ENCODE data around the gene PSD4. TPM values are rescaled to one million over a fixed set of nuclear protein-coding genes. Genes with fewer than 3 reads are reported as not detected.

Gene PSD4
- total and polyA plus RNA-seq, 5 experiments from 2014 or later, result 22.8 to 124 (median 44.1) TPM

DNA sequence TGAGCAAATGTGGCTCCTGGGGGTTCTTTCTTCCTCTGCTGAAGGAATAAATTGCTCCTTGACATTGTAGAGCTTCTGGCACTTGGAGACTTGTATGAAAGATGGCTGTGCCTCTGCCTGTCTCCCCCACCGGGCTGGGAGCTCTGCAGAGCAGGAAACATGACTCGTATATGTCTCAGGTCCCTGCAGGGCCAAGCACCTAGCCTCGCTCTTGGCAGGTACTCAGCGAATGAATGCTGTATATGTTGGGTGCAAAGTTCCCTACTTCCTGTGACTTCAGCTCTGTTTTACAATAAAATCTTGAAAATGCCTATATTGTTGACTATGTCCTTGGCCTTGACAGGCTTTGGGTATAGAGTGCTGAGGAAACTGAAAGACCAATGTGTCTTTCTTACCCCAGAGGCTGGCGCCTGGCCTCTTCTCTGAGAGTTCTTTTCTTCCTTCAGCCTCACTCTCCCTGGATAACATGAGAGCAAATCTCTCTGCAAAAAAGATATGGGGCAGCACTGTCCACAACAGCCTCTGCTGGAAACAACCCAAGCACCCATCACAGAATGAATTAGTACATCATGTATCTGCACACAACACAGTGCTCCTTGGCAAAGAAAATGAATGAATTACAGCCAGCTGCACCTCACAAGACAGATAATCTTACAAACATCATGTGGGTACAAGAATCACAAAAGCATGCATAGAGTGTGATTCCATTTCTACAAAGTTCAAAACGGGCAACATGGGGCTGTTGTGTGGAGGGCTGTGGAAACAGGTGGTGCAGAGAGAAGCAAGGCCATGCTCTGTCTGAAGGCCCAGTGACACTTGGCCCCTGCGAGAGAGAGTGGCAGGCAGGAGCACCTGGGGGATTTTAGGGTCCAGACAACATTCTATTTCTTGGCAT lies 39.8 kb upstream of the PSD4 start:
- H3K27me3 Mint-ChIP-seq, result peaks cover 0 to 2% (median 0%) of the 10 kb centered on the region in 5 donors
- ATAC-seq (no peak), DNase-seq (no peak)
- H3K4me3 Mint-ChIP-seq, result no peak overlapping the region
- H3K9me3 Mint-ChIP-seq, result no peaks in the 10 kb centered on the region
- no peaks in the 10 kb centered on the region for H3K36me3 Mint-ChIP-seq
- peaks cover 9 to 19% (median 16%) of the 10 kb centered on the region in 4 donors for H3K4me1 Mint-ChIP-seq
- peak overlapping the region in 3 of 10 donors; percentile 35 to 81 (median 74) for H3K27ac Mint-ChIP-seq
- POLR2A ChIA-PET, result interaction anchor here (0.6 kb wide), 1 partner anchor 70 kb away, joined by 8 read pairs; no protein-coding TSS in a partner anchor

DNA sequence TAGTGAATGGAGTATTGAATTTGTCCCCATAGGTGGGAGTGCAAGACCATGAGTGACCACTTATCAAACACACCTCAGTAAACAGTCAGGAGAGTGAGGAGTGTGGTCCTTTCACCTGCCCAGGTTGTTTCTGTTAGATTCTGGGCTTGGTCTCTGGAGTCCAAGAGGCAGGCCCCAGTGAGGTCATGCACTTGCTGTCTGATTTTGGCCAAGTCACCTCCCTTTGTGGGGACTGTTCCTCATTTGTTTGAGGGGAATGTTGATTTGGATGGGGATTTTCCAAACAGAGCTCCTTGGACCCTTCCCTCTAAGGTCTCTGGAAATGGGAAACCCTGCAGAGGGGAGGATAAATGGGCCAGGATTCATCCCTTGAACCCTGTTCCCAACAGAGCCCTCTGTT lies 39.1 kb upstream of the PSD4 start:
- DNase-seq (no peak), ATAC-seq (no peak)
- no peaks in the 10 kb centered on the region for H3K9me3 Mint-ChIP-seq
- H3K36me3 Mint-ChIP-seq, result no peaks in the 10 kb centered on the region
- H3K4me1 Mint-ChIP-seq, result peaks cover 11 to 26% (median 23%) of the 10 kb centered on the region in 4 donors
- no peak overlapping the region for H3K27ac Mint-ChIP-seq
- H3K4me3 Mint-ChIP-seq, result no peak overlapping the region
- POLR2A ChIA-PET, result interaction anchor here (0.6 kb wide), 1 partner anchor 69 kb away, joined by 8 read pairs; no protein-coding TSS in a partner anchor
- H3K27me3 Mint-ChIP-seq, result peaks cover 0 to 2% (median 0%) of the 10 kb centered on the region in 5 donors

DNA sequence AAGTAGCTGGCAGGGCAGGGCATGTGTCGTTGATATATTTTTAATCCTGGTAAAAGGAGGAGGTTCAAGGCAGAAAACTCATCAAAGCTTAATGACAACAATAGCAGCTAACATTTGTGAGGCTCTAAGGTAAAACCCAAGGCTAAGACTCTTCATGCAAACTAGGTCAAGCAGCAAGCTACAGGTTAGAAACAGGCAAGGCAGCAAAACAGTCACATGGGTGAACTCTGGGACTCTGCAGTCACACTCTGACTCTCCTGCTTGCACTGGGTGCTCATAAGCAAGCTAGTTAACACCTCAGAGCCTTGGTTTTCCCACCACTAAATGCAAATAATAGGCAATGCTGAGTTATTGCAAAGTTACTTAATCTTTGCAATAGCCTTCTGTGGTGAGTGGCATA lies 38.5 kb upstream of the PSD4 start:
- Mint-ChIP-seq H3K9me3 (no peaks in the 10 kb centered on the region), H3K36me3 (no peaks in the 10 kb centered on the region), H3K4me3 (no peak overlapping the region), H3K27ac (peak overlapping the region in 1 of 10 donors; percentile 22), H3K4me1 (peaks cover 11 to 26% (median 23%) of the 10 kb centered on the region in 4 donors), H3K27me3 (peaks cover 0 to 2% (median 0%) of the 10 kb centered on the region in 5 donors)
- ATAC-seq (no peak), DNase-seq (no peak)
- POLR2A ChIA-PET, result no interaction called here

DNA sequence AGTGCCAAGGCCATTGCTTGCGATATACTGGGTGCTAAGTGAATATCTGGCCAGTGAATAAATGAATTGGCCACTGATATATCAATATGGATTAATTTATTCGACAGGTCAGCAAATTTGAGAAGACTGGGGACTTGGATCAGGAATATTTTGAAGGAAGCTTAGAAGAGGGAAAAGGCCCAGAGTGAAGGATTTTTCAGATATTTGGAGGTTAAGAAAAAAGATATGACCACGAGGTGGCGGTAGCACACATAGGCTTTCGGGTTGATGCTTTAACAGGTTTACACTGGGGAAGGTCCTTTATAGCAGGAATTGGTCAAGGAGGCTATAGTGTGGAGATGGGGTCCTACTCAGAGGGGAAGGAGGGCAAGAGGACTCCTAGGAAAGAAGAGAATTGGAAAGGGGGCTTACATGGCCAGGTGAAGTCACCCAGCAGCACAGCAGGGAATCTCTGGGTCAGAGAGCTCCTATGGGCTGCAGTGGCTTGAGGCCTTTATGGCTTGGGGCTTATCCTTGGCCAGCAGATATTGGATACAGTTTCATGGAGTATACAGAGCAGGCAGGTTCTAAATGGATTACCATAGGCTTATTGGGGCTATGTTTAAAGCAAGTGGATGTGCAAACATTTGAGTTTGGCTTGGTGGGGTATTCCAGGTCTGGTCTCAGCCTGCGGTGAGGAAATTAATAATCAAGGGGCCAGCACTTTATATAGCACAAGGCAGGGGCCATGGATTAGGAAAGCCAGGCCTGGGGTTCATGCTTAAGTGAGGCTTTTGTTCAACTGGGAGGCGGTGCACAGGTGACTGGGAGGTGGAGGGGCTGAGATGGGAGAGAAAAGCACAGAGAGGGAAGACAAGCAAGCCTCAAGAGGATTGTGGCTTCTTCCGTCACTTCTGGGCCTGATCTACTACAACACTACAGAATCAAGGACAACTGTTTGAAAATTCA lies 36.7 kb upstream of the PSD4 start:
- H3K27me3 Mint-ChIP-seq, result peaks cover 0 to 2% (median 0%) of the 10 kb centered on the region in 5 donors
- no peaks in the 10 kb centered on the region for H3K36me3 Mint-ChIP-seq
- peak overlapping the region in 2 of 10 donors; percentile 1 to 4 for H3K27ac Mint-ChIP-seq
- peak in 6 of 10 donors; percentile 18 to 59 (median 45) for DNase-seq
- H3K4me1 Mint-ChIP-seq, result peaks cover 11 to 26% (median 23%) of the 10 kb centered on the region in 4 donors
- POLR2A ChIA-PET, result interaction anchor here (0.8 to 5.4 kb wide), 5 partner anchors 20 to 67 kb away, joined by 3 to 45 read pairs (median 21); partner anchors contain the start of gene PSD4
- no peak overlapping the region for H3K4me3 Mint-ChIP-seq
- ATAC-seq, result peak in 1 of 2 donors; percentile 24
- H3K9me3 Mint-ChIP-seq, result no peaks in the 10 kb centered on the region

DNA sequence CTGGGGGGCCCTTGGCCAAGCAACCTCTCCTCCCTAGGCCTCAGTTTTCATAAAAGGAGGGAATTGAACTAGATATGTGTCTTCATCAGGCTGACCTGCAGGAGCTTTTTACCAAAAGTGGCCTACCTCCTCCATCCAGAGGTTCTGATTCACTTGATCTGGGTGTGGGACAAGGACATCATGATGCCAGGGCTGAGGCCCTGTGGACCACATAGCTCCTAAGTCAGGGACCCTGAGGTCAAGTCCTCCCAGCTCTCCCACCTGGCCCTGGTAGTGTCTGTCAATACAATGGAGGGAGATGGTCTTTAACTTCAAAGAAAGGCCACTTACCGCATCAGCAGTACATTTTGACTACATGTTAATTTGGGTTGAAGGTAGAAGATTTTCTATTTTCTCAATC lies 35.9 kb upstream of the PSD4 start:
- Mint-ChIP-seq H3K4me1 (peaks cover 13 to 26% (median 23%) of the 10 kb centered on the region in 4 donors), H3K4me3 (peak overlapping the region in 1 of 10 donors; percentile 63), H3K27me3 (peaks cover 0 to 2% (median 0%) of the 10 kb centered on the region in 5 donors), H3K27ac (peak overlapping the region in 1 of 10 donors; percentile 78), H3K36me3 (no peaks in the 10 kb centered on the region), H3K9me3 (no peaks in the 10 kb centered on the region)
- DNase-seq (no peak), ATAC-seq (no peak)
- POLR2A ChIA-PET, result interaction anchor here (0.7 to 5.4 kb wide), 12 partner anchors 29 to 234 kb away, joined by 3 to 45 read pairs (median 4); partner anchors contain the start of gene PSD4

DNA sequence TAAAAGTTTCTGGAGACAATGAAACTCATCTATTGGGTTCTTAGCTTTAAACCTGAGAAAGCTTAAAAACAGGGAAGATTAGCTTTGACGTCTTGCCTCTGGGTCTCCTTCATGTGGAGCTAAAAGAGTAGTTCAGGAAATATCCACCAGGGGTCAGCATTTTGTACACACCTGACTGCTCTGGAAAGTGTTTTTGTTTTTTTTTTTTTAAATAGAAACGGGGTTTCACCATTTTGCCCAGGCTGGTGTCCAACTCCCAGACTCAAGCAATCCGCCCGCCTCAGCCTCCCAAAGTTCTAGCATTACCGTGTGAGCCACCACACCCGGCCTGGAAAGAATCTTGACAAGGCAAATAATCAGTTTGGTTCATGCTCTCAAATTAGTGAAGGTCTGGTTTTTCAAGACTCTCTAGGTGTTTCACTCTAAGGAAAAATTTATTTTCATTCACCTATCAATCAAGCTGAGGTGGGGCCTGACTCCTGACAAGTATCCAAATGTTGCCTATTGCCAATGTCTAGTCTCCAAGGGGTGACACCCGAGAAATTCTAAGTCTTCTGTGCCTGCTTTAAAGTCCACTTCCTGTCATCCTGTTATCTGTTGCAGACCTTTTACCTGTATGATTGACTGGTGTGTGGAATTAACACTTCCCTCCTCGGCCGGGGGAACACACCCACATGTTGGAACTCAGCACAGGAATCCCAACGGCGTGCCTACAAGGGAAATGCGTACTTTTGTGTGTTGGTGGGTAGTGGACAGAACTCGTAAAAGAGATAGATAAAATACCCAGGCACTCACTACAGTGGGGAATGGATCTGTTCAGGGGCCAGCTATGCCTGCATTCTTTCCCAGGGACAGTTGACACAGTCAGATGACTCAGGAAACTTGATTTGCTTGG lies 35.1 kb upstream of the PSD4 start:
- Mint-ChIP-seq H3K9me3 (no peaks in the 10 kb centered on the region), H3K27me3 (no peaks in the 10 kb centered on the region), H3K36me3 (no peaks in the 10 kb centered on the region), H3K27ac (peak overlapping the region; percentile 20 to 87 (median 78)), H3K4me3 (peak overlapping the region; percentile 56 to 76 (median 72)), H3K4me1 (peaks cover 11 to 26% (median 23%) of the 10 kb centered on the region in 4 donors)
- peak in 9 of 10 donors; percentile 33 to 87 (median 72) for DNase-seq
- POLR2A ChIA-PET, result interaction anchor here (0.7 to 5.4 kb wide), 14 partner anchors 11 to 233 kb away, joined by 3 to 45 read pairs (median 4); partner anchors contain the start of gene PSD4
- peak; percentile 84 to 87 for ATAC-seq

DNA sequence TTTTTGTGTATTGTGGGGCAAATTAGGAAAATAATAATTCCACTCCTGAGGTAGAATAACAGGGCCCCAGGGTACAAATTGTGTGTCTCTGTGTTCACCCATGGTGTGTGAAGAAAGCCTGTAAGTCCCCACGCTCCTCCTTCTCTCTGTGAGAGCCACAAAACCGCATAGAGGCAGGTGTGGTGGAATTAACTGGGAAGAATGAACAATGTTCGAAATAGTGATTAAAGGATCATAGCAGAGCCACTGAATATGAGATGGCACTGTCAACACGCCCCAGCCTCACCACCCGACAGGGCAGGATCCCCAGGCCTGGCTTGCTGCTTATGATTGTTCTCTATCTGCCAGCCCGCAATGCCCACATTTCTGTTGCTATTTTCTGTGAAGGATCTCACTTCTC lies 32.3 kb upstream of the PSD4 start:
- no peak for ATAC-seq

DNA sequence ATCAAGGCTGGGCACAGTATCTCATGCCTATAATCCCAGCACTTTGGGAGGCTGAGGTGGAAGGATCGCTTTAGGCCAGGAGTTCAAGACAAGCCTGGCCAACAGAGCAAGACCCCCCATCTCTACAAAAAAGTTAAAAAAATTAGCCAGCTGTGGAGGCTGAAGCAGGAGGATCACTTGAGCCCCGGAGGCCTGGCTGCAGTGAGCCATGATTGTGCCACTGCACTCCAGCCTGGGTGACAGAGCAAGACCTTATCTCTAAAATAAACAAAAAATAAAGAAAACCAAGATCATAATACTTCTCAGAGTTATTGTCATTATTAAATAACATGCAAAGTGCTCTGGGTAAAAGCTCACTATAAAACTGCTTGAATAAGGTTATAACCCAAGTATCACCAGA lies 31.5 kb upstream of the PSD4 start:
- DNase-seq, result no peak
- Mint-ChIP-seq H3K36me3 (no peaks in the 10 kb centered on the region), H3K4me1 (peaks cover 8 to 21% (median 19%) of the 10 kb centered on the region in 4 donors), H3K27me3 (no peaks in the 10 kb centered on the region), H3K9me3 (peaks cover 0 to 4% (median 0%) of the 10 kb centered on the region in 9 donors), H3K27ac (no peak overlapping the region), H3K4me3 (no peak overlapping the region)
- POLR2A ChIA-PET, result interaction anchor here (0.6 to 2.6 kb wide), 5 partner anchors 11 to 57 kb away, joined by 3 to 10 read pairs (median 3); partner anchors contain the start of gene PSD4
- ATAC-seq, result no peak

More for the DNA sequence above, 32.3 kb upstream of the PSD4 start:
- POLR2A ChIA-PET, result interaction anchor here (0.9 to 5.4 kb wide), 5 partner anchors 12 to 58 kb away, joined by 3 to 45 read pairs (median 4); partner anchors contain the start of gene PSD4
- Mint-ChIP-seq H3K4me1 (peaks cover 11 to 26% (median 23%) of the 10 kb centered on the region in 4 donors), H3K4me3 (no peak overlapping the region), H3K36me3 (no peaks in the 10 kb centered on the region), H3K27me3 (no peaks in the 10 kb centered on the region), H3K27ac (no peak overlapping the region), H3K9me3 (peaks cover 0 to 4% (median 0%) of the 10 kb centered on the region in 9 donors)
- DNase-seq, result no peak

DNA sequence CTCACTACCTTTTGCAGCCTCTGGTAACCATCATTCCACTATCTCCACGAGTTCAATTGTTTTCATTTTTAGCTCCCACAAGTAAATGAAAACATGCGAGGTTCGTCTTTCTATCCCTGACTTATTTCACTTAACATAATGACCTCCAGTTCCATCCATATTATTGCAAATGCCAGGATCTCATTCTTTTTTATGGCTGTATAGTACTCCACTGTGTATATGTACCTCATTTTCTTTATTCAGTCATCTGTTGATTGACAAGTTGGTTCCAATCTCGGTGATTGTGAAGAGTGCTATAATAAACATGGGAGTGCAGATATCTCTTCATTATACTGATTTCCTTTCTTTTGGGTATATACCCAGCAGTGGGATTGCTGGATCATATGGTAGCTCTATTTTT lies 29.5 kb upstream of the PSD4 start:
- H3K36me3 Mint-ChIP-seq, result no peaks in the 10 kb centered on the region

DNA sequence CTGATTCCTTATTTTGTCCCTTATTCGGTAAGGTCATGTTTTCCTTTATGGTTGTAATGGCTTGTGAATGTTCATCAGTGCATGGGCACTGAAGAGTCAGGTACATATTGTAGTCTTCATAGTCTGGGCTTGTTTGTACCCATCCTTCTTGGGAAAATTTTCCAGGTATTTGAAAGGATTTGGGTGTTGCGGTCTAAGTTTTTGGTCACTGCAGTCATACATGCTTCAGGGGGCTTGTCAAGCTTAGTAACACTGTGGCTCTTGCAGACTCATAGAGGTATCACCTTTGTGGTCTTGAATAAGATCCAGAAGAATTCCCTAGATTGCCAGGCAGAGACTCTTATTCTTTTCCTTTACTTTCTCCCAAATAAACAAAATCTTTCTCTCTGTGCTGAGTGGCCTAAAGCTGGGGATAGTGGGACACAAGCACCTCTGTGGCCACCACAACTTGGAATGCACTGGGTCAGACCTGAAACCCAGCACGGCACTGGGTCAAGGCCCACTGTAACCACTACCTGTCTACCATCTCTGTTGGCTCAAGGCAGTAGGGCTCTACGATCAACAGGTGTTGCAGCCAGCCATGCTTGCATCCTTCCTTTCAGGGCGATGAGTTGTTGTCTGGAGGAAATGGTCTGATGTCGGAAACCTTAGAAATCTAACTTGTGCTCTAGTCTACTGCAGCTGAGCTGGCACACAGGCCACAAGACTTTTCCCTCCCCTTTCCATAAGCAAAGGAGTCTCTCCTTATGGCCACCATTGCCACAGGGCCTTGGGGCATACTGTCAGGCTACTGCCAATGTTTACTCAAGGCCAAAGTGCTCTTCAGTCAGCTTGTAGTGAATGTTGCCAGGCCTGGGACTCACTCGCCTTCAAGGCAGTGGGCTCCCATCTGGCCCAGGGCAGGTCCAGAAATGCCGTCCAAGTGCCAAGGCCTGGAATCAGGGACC lies 24.9 kb upstream of the PSD4 start:
- Mint-ChIP-seq H3K27me3 (no peaks in the 10 kb centered on the region), H3K36me3 (no peaks in the 10 kb centered on the region), H3K4me3 (no peak overlapping the region), H3K4me1 (peaks cover 5 to 18% (median 9%) of the 10 kb centered on the region in 4 donors), H3K27ac (peak overlapping the region in 3 of 10 donors; percentile 20 to 71 (median 56)), H3K9me3 (peaks cover 0 to 4% (median 0%) of the 10 kb centered on the region in 9 donors)
- POLR2A ChIA-PET, result interaction anchor here (0.6 to 1.3 kb wide), 5 partner anchors 10 to 136 kb away, joined by 3 to 5 read pairs (median 4); no protein-coding TSS in a partner anchor
- no peak for DNase-seq
- ATAC-seq, result no peak

More for the DNA sequence above, 29.5 kb upstream of the PSD4 start:
- ATAC-seq (no peak), DNase-seq (no peak)
- H3K27me3 Mint-ChIP-seq, result no peaks in the 10 kb centered on the region
- no peak overlapping the region for H3K4me3 Mint-ChIP-seq
- POLR2A ChIA-PET, result interaction anchor here (0.6 to 2.6 kb wide), 3 partner anchors 19 to 55 kb away, joined by 3 to 10 read pairs (median 5); partner anchors contain the start of gene PSD4
- H3K27ac Mint-ChIP-seq, result no peak overlapping the region
- peaks cover 0 to 4% (median 0%) of the 10 kb centered on the region in 9 donors for H3K9me3 Mint-ChIP-seq
- peaks cover 7 to 13% (median 10%) of the 10 kb centered on the region in 4 donors for H3K4me1 Mint-ChIP-seq

All from naive thymus-derived CD8-positive, alpha-beta T cell (primary cell).